Neural cell (in vitro differentiated cells): Measurements from ENCODE around the gene NCKAP5. TPM values are rescaled to one million over a fixed set of nuclear protein-coding genes. Genes with fewer than 3 reads are reported as not detected.

Experiments used
- H2AFZ ChIP-seq: fragments of 200-600, 300-800 bp; sonication (generic), shearing (Covaris generic); 2 replicates; pipeline ENCODE4 v1.6.0; 2014; ENCODE audit warnings: low read depth, mild to moderate bottlenecking, antibody characterized with exemption, low read length, moderate library complexity
- H3F3A ChIP-seq: fragments of 200-600 bp; shearing (Covaris generic); 2 replicates; pipeline ENCODE4 v1.6.1; 2016; ENCODE audit warnings: mild to moderate bottlenecking, moderate library complexity, mixed read lengths, antibody characterized with exemption, low read length; ENCODE audit not compliant: insufficient read depth, poor library complexity, severe bottlenecking
- H3K27ac ChIP-seq: fragments of 200-600, 300-800 bp; sonication (generic), shearing (Covaris generic); 2 replicates; pipeline ENCODE4 v1.5.1; 2014; ENCODE audit warnings: mild to moderate bottlenecking, low read length, moderate library complexity
- H3K27me3 ChIP-seq: fragments of 300-800, 200-600 bp; sonication (generic), shearing (Covaris generic); 2 replicates; pipeline ENCODE4 v1.6.0; 2014; ENCODE audit warnings: mild to moderate bottlenecking, low read depth, low read length, moderate library complexity; ENCODE audit not compliant: insufficient read depth
- H3K36me3 ChIP-seq: fragments of 300-800, 200-600 bp; sonication (generic), shearing (Covaris generic); 2 replicates; pipeline ENCODE4 v1.5.1; 2014; ENCODE audit warnings: mild to moderate bottlenecking, antibody characterized with exemption, low read length, moderate library complexity; ENCODE audit not compliant: insufficient read depth
- H3K4me2 ChIP-seq: fragments of 300-800, 200-600 bp; sonication (generic), shearing (Covaris generic); 2 replicates; pipeline ENCODE4 v1.6.0; 2014; ENCODE audit warnings: mild to moderate bottlenecking, low read length
- H3K4me3 ChIP-seq: fragments of 300-800, 200-600 bp; sonication (generic), shearing (Covaris generic); 2 replicates; pipeline ENCODE4 v1.5.1; 2014; ENCODE audit warnings: mild to moderate bottlenecking, low read length, moderate library complexity
- H3K79me2 ChIP-seq: fragments of 200-600 bp; shearing (Covaris generic); replicated peaks from 2 replicates; pipeline ENCODE4 v1.6.0; 2014; ENCODE audit warnings: mild to moderate bottlenecking, low read length, moderate library complexity; ENCODE audit not compliant: insufficient read depth
- H3K9ac ChIP-seq: fragments of 300-800, 200-600 bp; sonication (generic), shearing (Covaris generic); 2 replicates; pipeline ENCODE4 v1.6.1; 2016; ENCODE audit warnings: mild to moderate bottlenecking, low read length, mixed read lengths
- H3K9me2 ChIP-seq: fragments of 200-600 bp; shearing (Covaris generic); 2 replicates; pipeline ENCODE4 v1.6.1; 2016; ENCODE audit warnings: mild to moderate bottlenecking, low read length, mixed read lengths; ENCODE audit not compliant: insufficient read depth
- H3K9me3 ChIP-seq: fragments of 200-600, 300-800 bp; sonication (generic), shearing (Covaris generic); 2 replicates; pipeline ENCODE4 v1.6.1; 2016; ENCODE audit warnings: mild to moderate bottlenecking, mixed run types, low read length, moderate library complexity, mixed read lengths
- H4K20me1 ChIP-seq: fragments of 200-600 bp; shearing (Covaris generic); 2 replicates; pipeline ENCODE4 v1.6.1; 2016; ENCODE audit warnings: mild to moderate bottlenecking, mixed run types; ENCODE audit not compliant: insufficient read depth
- CTCF ChIP-seq: fragments of 450-650 bp; IDR thresholded peaks from 2 replicates; pipeline ENCODE4 v1.5.1; 2014; ENCODE audit warnings: antibody characterized with exemption, mild to moderate bottlenecking, moderate library complexity; ENCODE audit not compliant: poor library complexity, severe bottlenecking
- EP300 ChIP-seq: fragments of 450-650 bp; conservative IDR thresholded peaks from 2 replicates; pipeline ENCODE4 v1.6.1; 2014; ENCODE audit warnings: antibody characterized with exemption, mild to moderate bottlenecking, moderate library complexity; ENCODE audit not compliant: poor library complexity, severe bottlenecking
- EZH2 ChIP-seq: fragments of 200-600, 300-800 bp; shearing (Covaris generic), sonication (generic); IDR thresholded peaks from 2 replicates; pipeline ENCODE4 v1.6.1; 2014; ENCODE audit warnings: antibody characterized with exemption, low read length, borderline replicate concordance, mild to moderate bottlenecking; ENCODE audit not compliant: insufficient read depth, poor library complexity, severe bottlenecking
- MXI1 ChIP-seq: fragments of 450-650 bp; conservative IDR thresholded peaks from 2 replicates; pipeline ENCODE4 v1.6.1; 2014; ENCODE audit warnings: antibody characterized with exemption, mild to moderate bottlenecking; ENCODE audit not compliant: poor library complexity, severe bottlenecking
- POLR2AphosphoS5 ChIP-seq: IDR thresholded peaks from 2 replicates; pipeline ENCODE4 v1.6.1; 2012
- RAD21 ChIP-seq: fragments of 450-650 bp; conservative IDR thresholded peaks from 2 replicates; pipeline ENCODE4 v1.6.1; 2014; ENCODE audit warnings: antibody characterized with exemption, mild to moderate bottlenecking, moderate library complexity
- SMC3 ChIP-seq: fragments of 450-650 bp; conservative IDR thresholded peaks from 2 replicates; pipeline ENCODE4 v1.6.1; 2014; ENCODE audit warnings: antibody characterized with exemption, mild to moderate bottlenecking, moderate library complexity; ENCODE audit not compliant: poor library complexity
- TAF1 ChIP-seq: IDR thresholded peaks from 2 replicates; pipeline ENCODE4 v1.6.1; 2012; ENCODE audit warnings: low read depth
- polyA plus RNA-seq: library from polyadenylated mRNA; depleted of rRNA; stranded (reverse); fragments of >200 nt; gene quantifications from 2 replicates; pipeline ENCODE4 v1.2.3, GENCODE V29; 2014
- TF ChIP-seq, protein P1 (sequence below): IDR thresholded peaks from 2 replicates; pipeline ENCODE4 v1.6.1; 2012; ENCODE audit warnings: borderline replicate concordance

NCKAP5 gene
- polyA plus RNA-seq, 1 donor from 2014 or later = 2.4 TPM

DNA sequence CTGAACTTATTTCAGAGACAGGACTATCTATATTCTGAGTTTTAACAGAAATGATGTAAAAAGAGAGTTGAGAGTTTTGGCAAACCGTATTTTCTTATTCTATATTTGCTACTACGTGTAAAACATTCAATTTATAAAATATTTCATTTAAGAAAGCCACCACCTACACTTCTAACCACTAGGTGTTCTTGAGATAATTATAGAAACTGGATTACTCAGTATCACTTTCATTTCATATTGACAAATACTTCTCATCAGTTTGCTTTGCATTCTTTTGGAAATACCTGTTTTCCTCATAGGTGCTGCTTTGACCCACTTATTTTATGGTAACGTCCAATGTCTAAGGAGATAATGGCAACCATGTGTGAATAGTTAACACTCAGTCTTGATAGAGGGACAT is 794.9 kb downstream of the NCKAP5 start:
- Histone ChIP-seq H3K79me2 (no peaks in the 10 kb centered on the region), H3F3A (no peaks in the 10 kb centered on the region), H3K36me3 (no peaks in the 10 kb centered on the region), H3K9me2 (no peaks in the 10 kb centered on the region), H2AFZ (no peak overlapping the region), H4K20me1 (no peaks in the 10 kb centered on the region), H3K9me3 (no peaks in the 10 kb centered on the region), H3K27ac (no peak overlapping the region), H3K27me3 (no peaks in the 10 kb centered on the region), H3K4me3 (no peak overlapping the region), H3K4me2 (no peak overlapping the region), H3K9ac (no peak overlapping the region)
- TF ChIP-seq CTCF = no peak
- TF ChIP-seq POLR2AphosphoS5 = no peak
- no peak for TF ChIP-seq MXI1
- TF ChIP-seq RAD21 = no peak

GRCh38 chr2:132772340-132772739 is 795.9 kb downstream of the NCKAP5 start:
- H3K79me2 ChIP-seq = no peaks in the 10 kb centered on the region
- H3K4me3 ChIP-seq = no peak overlapping the region
- no peak overlapping the region for H2AFZ ChIP-seq
- H3K27ac ChIP-seq = no peak overlapping the region
- no peak overlapping the region for H3K4me2 ChIP-seq
- no peaks in the 10 kb centered on the region for H3K9me3 ChIP-seq
- no peak overlapping the region for H3K9ac ChIP-seq
- H3F3A ChIP-seq = no peaks in the 10 kb centered on the region
- H3K9me2 ChIP-seq = no peaks in the 10 kb centered on the region
- no peaks in the 10 kb centered on the region for H4K20me1 ChIP-seq
- H3K27me3 ChIP-seq = no peaks in the 10 kb centered on the region
- no peaks in the 10 kb centered on the region for H3K36me3 ChIP-seq
- TF ChIP-seq POLR2AphosphoS5 (no peak), EZH2 (no peak), SMC3 (no peak), RAD21 (no peak), CTCF (no peak), TAF1 (no peak), EP300 (no peak), MXI1 (no peak)
- TF ChIP-seq, protein P1, sequence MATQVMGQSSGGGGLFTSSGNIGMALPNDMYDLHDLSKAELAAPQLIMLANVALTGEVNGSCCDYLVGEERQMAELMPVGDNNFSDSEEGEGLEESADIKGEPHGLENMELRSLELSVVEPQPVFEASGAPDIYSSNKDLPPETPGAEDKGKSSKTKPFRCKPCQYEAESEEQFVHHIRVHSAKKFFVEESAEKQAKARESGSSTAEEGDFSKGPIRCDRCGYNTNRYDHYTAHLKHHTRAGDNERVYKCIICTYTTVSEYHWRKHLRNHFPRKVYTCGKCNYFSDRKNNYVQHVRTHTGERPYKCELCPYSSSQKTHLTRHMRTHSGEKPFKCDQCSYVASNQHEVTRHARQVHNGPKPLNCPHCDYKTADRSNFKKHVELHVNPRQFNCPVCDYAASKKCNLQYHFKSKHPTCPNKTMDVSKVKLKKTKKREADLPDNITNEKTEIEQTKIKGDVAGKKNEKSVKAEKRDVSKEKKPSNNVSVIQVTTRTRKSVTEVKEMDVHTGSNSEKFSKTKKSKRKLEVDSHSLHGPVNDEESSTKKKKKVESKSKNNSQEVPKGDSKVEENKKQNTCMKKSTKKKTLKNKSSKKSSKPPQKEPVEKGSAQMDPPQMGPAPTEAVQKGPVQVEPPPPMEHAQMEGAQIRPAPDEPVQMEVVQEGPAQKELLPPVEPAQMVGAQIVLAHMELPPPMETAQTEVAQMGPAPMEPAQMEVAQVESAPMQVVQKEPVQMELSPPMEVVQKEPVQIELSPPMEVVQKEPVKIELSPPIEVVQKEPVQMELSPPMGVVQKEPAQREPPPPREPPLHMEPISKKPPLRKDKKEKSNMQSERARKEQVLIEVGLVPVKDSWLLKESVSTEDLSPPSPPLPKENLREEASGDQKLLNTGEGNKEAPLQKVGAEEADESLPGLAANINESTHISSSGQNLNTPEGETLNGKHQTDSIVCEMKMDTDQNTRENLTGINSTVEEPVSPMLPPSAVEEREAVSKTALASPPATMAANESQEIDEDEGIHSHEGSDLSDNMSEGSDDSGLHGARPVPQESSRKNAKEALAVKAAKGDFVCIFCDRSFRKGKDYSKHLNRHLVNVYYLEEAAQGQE = no peak
